ENCODE measurements around the gene DCLK2.

- TF ChIP-seq CTCF (conservative IDR thresholded peaks at IDR 0.05; ENCODE audit: low read length) (no peak), EZH2phosphoT487 (IDR thresholded peaks at IDR 0.05; ENCODE audit: borderline replicate concordance, low read depth, low read length) (no peak)
These were observed 152.3 kb downstream of the DCLK2 start for GRCh38 chr4:150230561-150230960.

Data from OCI-LY7 (cell line).